Measurements from ENCODE around the gene FAM78B. TPM values are rescaled to one million over a fixed set of nuclear protein-coding genes. Genes with fewer than 3 reads are reported as not detected.

The FAM78B gene
- total RNA-seq, 1 experiment from 2014 or later, result 0.41 TPM

DNA sequence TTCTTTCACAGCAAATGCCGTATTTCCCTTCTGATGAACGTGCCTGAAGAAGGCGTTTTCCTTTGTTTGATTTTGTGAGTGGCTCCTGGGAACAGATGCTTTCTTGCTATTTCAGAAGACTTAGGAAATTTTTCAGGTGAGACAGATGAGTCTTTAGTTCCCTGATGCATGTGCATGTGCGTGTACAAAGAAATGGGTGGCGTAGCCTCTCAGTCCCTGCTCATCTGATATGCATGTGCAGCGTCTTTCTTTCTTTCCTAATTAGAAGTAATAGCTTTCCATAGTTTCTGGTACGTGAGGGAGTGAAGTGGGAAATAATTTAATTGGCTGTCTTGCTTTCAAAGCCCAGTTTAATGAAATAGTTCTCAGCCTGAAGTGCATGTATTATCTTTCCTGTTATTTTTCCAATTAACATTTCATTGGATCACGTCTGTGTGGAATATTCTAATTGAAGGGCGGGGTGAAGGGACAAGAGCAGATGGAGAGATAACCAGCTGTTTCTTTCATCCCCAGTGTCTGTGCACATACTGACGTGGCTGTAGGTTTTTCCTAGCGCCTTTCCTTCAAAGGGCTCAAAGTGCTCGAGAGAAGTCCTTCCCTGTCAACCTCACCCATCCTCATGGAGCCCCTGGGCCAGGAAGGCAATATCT lies 104.3 kb downstream of the FAM78B start:
- DNase-seq (ENCODE audit: low read depth, low spot score), result no peak
- Histone ChIP-seq H3K27ac (ENCODE audit: low read length) (no peak overlapping the region), H3K4me3 (ENCODE audit: low read depth in 2 of 2, low read length in 2 of 2) (no peak overlapping the region), H3K27me3 (ENCODE audit: control insufficient read depth, insufficient read depth, low read length) (0 out of 2 replicates have a peak, but pooled peaks cover 2% of the 10 kb centered on the region), H3K9me3 (ENCODE audit: control insufficient read depth, insufficient read depth, low read depth, low read length) (no peaks in the 10 kb centered on the region), H3K36me3 (ENCODE audit: control insufficient read depth, insufficient read depth, low read length) (no peaks in the 10 kb centered on the region), H3K4me1 (ENCODE audit: control insufficient read depth, insufficient read depth, low read length) (no peaks in the 10 kb centered on the region)
- ChIA-PET POLR2A (no interaction called here), CTCF (no interaction called here)
- in situ Hi-C loops (cut with HindIII; ENCODE audit: low pct_unique_long_range_greater_than_20kb, low sequenced_read_pairs), result no loop called here
- intact Hi-C loops (cut with micrococcal nuclease; ENCODE audit: unreplicated experiment), result no loop called here
- ATAC-seq, result no peak
- no TSS peak for BruUV-seq (replicated peaks)
- TF ChIP-seq, protein P1, sequence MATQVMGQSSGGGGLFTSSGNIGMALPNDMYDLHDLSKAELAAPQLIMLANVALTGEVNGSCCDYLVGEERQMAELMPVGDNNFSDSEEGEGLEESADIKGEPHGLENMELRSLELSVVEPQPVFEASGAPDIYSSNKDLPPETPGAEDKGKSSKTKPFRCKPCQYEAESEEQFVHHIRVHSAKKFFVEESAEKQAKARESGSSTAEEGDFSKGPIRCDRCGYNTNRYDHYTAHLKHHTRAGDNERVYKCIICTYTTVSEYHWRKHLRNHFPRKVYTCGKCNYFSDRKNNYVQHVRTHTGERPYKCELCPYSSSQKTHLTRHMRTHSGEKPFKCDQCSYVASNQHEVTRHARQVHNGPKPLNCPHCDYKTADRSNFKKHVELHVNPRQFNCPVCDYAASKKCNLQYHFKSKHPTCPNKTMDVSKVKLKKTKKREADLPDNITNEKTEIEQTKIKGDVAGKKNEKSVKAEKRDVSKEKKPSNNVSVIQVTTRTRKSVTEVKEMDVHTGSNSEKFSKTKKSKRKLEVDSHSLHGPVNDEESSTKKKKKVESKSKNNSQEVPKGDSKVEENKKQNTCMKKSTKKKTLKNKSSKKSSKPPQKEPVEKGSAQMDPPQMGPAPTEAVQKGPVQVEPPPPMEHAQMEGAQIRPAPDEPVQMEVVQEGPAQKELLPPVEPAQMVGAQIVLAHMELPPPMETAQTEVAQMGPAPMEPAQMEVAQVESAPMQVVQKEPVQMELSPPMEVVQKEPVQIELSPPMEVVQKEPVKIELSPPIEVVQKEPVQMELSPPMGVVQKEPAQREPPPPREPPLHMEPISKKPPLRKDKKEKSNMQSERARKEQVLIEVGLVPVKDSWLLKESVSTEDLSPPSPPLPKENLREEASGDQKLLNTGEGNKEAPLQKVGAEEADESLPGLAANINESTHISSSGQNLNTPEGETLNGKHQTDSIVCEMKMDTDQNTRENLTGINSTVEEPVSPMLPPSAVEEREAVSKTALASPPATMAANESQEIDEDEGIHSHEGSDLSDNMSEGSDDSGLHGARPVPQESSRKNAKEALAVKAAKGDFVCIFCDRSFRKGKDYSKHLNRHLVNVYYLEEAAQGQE (IDR thresholded peaks at IDR 0.05; ENCODE audit: insufficient read depth in 1 of 2, low read depth in 2 of 2, low read length in 1 of 2), result no peak
- TF ChIP-seq SIN3A (IDR thresholded peaks at IDR 0.05; ENCODE audit: borderline replicate concordance, insufficient read depth, low read depth, low read length), result no peak
- no peak for TF ChIP-seq CTCF (IDR thresholded peaks at IDR 0.05)
- no peak for TF ChIP-seq TCF7L2 (IDR thresholded peaks at IDR 0.05; ENCODE audit: low read depth, low read length)
- no peak for TF ChIP-seq POLR2AphosphoS5 (IDR thresholded peaks at IDR 0.05; ENCODE audit: low read depth, low read length)

DNA sequence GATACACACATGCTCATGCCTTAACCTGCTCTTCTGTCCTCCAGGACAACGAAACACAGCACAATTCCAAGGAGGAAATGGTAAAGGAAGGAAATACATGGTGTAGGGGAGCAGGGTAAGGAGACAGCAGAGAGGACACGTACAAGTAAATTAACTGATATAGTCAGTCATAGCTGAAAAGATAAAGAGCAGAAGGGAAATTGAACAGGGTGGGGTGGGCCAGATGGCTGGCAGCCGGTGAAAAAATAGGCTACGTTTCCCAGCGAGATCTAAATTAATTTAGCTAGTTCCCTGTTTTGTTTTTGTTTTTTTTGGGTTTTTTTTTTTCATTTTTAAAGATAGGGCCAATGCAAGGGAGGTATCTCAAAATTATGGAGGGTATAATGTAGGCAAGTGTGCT lies 109.2 kb downstream of the FAM78B start:
- ATAC-seq (no peak), DNase-seq (ENCODE audit: low read depth, low spot score) (no peak)
- Histone ChIP-seq H3K9me3 (ENCODE audit: control insufficient read depth, insufficient read depth, low read depth, low read length) (no peaks in the 10 kb centered on the region), H3K27ac (ENCODE audit: low read length) (no peak overlapping the region), H3K27me3 (ENCODE audit: control insufficient read depth, insufficient read depth, low read length) (0 out of 2 replicates have a peak, but pooled peaks cover 2% of the 10 kb centered on the region), H3K36me3 (ENCODE audit: control insufficient read depth, insufficient read depth, low read length) (no peaks in the 10 kb centered on the region), H3K4me3 (ENCODE audit: low read depth in 2 of 2, low read length in 2 of 2) (no peak overlapping the region), H3K4me1 (ENCODE audit: control insufficient read depth, insufficient read depth, low read length) (no peaks in the 10 kb centered on the region)
- POLR2A ChIA-PET, result no interaction called here
- CTCF ChIA-PET, result no interaction called here
- in situ Hi-C loops (cut with HindIII; ENCODE audit: low pct_unique_long_range_greater_than_20kb, low sequenced_read_pairs) (no loop called here), intact Hi-C loops (cut with micrococcal nuclease; ENCODE audit: unreplicated experiment) (no loop called here)
- no peak for TF ChIP-seq POLR2AphosphoS5 (IDR thresholded peaks at IDR 0.05; ENCODE audit: low read depth, low read length)
- no peak for TF ChIP-seq TCF7L2 (IDR thresholded peaks at IDR 0.05; ENCODE audit: low read depth, low read length)
- TF ChIP-seq CTCF (IDR thresholded peaks at IDR 0.05), result no peak
- TF ChIP-seq SIN3A (IDR thresholded peaks at IDR 0.05; ENCODE audit: borderline replicate concordance, insufficient read depth, low read depth, low read length), result no peak
- BruUV-seq (replicated peaks), result no TSS peak
